Measurements from ENCODE around the gene TAP2. TPM values are rescaled to one million over a fixed set of nuclear protein-coding genes. Genes with fewer than 3 reads are reported as not detected.

Gene TAP2
- total and polyA plus RNA-seq, 2 experiments from 2014 or later: 2.1 to 2.6 TPM

DNA sequence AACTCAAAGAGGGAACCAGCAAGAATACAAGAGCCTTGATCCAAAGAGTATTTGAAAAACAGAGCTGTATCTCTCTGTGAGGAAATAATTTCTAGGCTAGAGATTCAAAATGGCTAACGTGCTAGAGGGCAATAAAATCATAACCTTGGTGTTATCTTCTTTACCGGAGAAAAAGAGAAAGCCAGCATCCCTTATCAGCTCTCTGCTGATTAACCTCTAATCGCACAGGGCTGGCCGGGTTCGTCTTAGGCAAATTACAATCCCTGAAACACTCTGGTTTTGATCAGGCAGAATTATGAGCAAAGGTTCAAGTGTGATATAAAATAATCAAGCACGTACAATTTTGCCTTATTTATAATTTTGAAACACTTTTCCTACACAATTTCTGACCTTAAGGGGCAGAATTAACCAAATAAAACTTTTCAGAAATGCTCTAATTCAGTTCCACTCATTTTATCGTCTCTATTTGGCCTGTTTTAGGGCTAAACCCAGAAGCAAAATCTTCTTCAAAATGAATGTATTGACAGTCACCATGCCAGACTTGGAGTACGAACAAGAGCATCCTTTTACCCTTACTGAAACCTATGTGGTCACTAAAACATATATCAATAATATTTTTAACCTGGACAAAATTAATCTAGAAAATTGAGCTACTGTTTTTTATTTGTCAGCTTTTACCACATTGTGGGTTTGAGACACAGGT, 29.2 kb upstream of the TAP2 start:
- peaks cover 42% of the 10 kb centered on the region for H3K27me3 ChIP-seq
- H3K36me3 ChIP-seq: no peaks in the 10 kb centered on the region
- H3K4me1 ChIP-seq (ENCODE audit: low read depth): no peaks in the 10 kb centered on the region
- no peaks in the 10 kb centered on the region for H3K9me3 ChIP-seq (ENCODE audit: low read depth)
- no peak overlapping the region for H3K27ac ChIP-seq
- DNase-seq (ENCODE audit: low read depth in 1 of 2, low spot score in 1 of 2): no peak
- no peak overlapping the region for H3K4me3 ChIP-seq
- TF ChIP-seq, protein P1, sequence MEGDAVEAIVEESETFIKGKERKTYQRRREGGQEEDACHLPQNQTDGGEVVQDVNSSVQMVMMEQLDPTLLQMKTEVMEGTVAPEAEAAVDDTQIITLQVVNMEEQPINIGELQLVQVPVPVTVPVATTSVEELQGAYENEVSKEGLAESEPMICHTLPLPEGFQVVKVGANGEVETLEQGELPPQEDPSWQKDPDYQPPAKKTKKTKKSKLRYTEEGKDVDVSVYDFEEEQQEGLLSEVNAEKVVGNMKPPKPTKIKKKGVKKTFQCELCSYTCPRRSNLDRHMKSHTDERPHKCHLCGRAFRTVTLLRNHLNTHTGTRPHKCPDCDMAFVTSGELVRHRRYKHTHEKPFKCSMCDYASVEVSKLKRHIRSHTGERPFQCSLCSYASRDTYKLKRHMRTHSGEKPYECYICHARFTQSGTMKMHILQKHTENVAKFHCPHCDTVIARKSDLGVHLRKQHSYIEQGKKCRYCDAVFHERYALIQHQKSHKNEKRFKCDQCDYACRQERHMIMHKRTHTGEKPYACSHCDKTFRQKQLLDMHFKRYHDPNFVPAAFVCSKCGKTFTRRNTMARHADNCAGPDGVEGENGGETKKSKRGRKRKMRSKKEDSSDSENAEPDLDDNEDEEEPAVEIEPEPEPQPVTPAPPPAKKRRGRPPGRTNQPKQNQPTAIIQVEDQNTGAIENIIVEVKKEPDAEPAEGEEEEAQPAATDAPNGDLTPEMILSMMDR (IDR thresholded peaks at IDR 0.05; ENCODE audit: low read depth, low read length): no peak

DNA sequence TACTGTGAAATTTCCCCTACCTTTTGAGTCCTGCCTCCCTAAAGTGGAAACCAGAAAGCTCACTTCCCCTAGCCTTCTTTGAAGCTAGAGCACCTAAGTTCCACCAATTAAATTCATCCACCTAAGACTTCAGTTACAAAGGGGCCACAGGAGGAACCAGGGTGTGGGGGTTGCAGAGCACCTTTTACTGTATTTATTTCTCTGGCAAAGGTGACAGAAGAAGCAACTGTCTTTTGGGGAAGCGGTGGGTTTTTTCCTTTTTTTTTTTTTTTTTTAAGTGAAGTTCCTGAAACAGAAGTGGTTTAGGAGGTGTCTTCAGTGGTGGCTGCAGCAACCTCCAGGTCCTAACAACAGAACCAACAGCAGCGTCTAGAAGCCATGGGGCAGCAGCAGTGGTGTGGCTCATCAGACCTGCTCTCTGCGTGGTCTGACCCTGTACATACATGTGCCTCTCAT, 28.5 kb upstream of the TAP2 start:
- DNase-seq (ENCODE audit: low read depth in 1 of 2, low spot score in 1 of 2): no peak
- Histone ChIP-seq H3K36me3 (no peaks in the 10 kb centered on the region), H3K27me3 (peaks cover 42% of the 10 kb centered on the region), H3K4me3 (no peak overlapping the region), H3K4me1 (ENCODE audit: low read depth) (no peaks in the 10 kb centered on the region), H3K27ac (no peak overlapping the region), H3K9me3 (ENCODE audit: low read depth) (no peaks in the 10 kb centered on the region)
- TF ChIP-seq, protein P1 (IDR thresholded peaks at IDR 0.05; ENCODE audit: low read depth, low read length): no peak

DNA sequence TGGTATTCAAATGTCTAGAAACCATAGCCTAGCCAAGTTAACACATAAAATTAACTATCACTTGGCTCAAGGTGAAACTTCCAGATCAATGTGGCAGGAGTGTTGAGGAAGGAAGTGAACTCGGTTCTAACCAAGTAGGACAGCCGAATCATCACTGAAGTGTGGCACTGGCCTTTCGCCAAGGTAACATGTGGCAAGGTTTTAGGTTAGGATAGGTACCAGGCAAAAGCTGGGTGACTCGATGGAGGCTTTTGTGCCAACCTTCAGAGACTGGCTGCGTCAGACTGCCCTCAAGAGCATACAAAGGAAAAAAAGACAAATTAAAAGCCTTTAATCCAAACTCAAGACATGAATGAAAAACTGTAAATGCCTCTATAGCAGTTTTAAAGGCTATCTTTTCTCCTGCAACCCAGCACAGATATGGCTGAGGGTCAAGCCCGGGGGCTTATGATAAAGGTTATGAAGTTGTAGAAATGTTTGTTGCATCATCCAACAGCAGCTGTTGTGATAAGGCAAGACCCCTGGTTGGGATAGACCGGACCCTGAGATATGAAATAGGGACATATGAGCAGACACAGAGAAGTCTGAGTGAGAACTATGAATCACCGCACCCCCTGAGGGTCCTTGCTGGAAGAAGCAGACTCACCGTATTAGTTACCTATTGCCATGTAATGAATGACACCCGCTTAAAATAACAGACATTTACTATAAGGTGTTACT, 27.3 kb upstream of the TAP2 start:
- TF ChIP-seq, protein P1 (IDR thresholded peaks at IDR 0.05; ENCODE audit: low read depth, low read length): no peak
- Histone ChIP-seq H3K27me3 (peaks cover 37% of the 10 kb centered on the region), H3K4me3 (no peak overlapping the region), H3K4me1 (ENCODE audit: low read depth) (no peaks in the 10 kb centered on the region), H3K27ac (no peak overlapping the region), H3K36me3 (no peaks in the 10 kb centered on the region), H3K9me3 (ENCODE audit: low read depth) (no peaks in the 10 kb centered on the region)
- no peak for DNase-seq (ENCODE audit: low read depth in 1 of 2, low spot score in 1 of 2)

DNA sequence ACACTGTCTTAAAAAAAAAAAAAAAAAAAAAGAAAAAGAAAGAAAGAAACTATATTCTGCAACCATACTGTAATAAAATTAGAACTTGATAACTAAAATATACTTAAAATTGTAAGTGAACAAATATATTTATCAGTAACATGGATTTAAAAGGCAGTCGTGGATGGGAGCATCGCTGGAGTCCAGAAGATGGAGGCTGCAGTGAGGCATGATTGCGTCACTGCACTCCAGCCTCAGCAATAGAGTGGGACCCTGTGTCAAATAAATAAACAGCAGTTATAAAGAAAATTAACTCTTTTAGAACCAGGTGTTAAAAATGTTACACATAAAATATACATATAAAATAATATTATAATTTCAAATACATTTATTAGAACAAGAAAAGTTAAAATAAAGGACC, 24.2 kb upstream of the TAP2 start:
- no peak for DNase-seq (ENCODE audit: low read depth in 1 of 2, low spot score in 1 of 2)
- no peaks in the 10 kb centered on the region for H3K9me3 ChIP-seq (ENCODE audit: low read depth)
- no peak overlapping the region for H3K27ac ChIP-seq
- peaks cover 7% of the 10 kb centered on the region for H3K4me1 ChIP-seq (ENCODE audit: low read depth)
- no peaks in the 10 kb centered on the region for H3K36me3 ChIP-seq
- peaks cover 43% of the 10 kb centered on the region for H3K27me3 ChIP-seq
- TF ChIP-seq, protein P1 (IDR thresholded peaks at IDR 0.05; ENCODE audit: low read depth, low read length): no peak
- no peak overlapping the region for H3K4me3 ChIP-seq

DNA sequence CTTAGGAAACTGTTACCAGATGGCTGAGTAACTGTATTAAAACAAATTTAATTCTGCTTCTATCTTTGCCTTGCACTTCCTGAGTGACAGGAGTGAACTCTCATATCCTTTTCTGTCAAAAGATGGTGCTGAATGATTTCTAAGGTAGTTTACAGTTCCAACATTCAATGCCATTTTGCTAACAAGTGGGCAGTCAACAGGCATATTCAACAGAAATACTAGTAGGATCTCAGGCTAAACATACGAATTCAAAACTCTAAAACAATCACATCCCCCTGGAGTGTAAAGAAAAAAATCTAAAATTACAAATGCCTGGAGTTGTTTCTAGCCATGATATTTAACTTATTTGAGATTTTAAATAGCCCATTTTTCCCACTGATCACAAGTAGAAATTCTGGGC, 22.1 kb upstream of the TAP2 start:
- no peak for DNase-seq (ENCODE audit: low read depth in 1 of 2, low spot score in 1 of 2)
- H3K4me1 ChIP-seq (ENCODE audit: low read depth): peaks cover 13% of the 10 kb centered on the region
- TF ChIP-seq, protein P1 (IDR thresholded peaks at IDR 0.05; ENCODE audit: low read depth, low read length): no peak
- peaks cover 49% of the 10 kb centered on the region for H3K27me3 ChIP-seq
- no peaks in the 10 kb centered on the region for H3K9me3 ChIP-seq (ENCODE audit: low read depth)
- H3K27ac ChIP-seq: no peak overlapping the region
- H3K36me3 ChIP-seq: no peaks in the 10 kb centered on the region
- H3K4me3 ChIP-seq: no peak overlapping the region

Data from cardiac muscle cell (in vitro differentiated cells and primary cell).